ENCODE results near the gene HERC4. TPM values are rescaled to one million over a fixed set of nuclear protein-coding genes. Genes with fewer than 3 reads are reported as not detected.

HERC4 gene, protein sequence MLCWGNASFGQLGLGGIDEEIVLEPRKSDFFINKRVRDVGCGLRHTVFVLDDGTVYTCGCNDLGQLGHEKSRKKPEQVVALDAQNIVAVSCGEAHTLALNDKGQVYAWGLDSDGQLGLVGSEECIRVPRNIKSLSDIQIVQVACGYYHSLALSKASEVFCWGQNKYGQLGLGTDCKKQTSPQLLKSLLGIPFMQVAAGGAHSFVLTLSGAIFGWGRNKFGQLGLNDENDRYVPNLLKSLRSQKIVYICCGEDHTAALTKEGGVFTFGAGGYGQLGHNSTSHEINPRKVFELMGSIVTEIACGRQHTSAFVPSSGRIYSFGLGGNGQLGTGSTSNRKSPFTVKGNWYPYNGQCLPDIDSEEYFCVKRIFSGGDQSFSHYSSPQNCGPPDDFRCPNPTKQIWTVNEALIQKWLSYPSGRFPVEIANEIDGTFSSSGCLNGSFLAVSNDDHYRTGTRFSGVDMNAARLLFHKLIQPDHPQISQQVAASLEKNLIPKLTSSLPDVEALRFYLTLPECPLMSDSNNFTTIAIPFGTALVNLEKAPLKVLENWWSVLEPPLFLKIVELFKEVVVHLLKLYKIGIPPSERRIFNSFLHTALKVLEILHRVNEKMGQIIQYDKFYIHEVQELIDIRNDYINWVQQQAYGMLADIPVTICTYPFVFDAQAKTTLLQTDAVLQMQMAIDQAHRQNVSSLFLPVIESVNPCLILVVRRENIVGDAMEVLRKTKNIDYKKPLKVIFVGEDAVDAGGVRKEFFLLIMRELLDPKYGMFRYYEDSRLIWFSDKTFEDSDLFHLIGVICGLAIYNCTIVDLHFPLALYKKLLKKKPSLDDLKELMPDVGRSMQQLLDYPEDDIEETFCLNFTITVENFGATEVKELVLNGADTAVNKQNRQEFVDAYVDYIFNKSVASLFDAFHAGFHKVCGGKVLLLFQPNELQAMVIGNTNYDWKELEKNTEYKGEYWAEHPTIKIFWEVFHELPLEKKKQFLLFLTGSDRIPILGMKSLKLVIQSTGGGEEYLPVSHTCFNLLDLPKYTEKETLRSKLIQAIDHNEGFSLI
- 10 to 100 TPM; 49.0 to 51.6 TPM for total RNA-seq

GRCh38 chr10:68074775-68075549, at the start of gene HERC4:
Gene HERC4 (minus strand): TSS chr10:68075283. CDS start chr10:68073108, 2,175 bp downstream.

GRCh38 chr10:68109331-68109730, 34.2 kb upstream of the HERC4 start, which contains the start of gene MYPN:
Gene MYPN (plus strand): TSS chr10:68109488. CDS start chr10:68121439, 11,951 bp downstream.

DNA sequence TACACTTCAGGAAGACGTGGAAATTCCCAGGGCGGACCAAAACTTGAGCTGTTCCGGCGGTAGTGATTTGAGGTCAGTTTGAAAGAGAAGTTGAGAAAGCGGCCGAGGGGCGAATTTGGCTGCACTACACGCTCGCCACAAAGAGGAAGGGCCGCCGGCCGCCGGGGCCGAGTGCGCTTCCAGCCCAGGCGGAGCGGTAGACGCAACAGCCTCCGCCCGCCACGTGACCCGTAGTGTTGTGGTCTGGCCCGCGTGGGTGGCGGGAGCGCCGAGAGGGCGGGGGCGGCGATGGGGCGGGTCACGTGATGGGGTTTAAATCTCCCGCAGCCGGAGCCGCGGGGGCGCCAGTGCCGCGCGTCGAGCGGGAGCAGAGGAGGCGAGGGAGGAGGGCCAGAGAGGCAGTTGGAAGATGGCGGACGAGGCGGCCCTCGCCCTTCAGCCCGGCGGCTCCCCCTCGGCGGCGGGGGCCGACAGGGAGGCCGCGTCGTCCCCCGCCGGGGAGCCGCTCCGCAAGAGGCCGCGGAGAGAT, 190.7 kb downstream of the HERC4 start, which contains the start of gene SIRT1:
Gene SIRT1 (plus strand): TSS at position 344 of the 529 bp plus-strand sequence. CDS start 66 bp downstream, at position 410.

Small RNA genes lying within 50 kb of the gene (small RNA-seq; reads per million reads assigned to genes)
- gene RN7SL220P = 0 reads per million in 2 donors

Other genes with a start within 250 kb of the HERC4 start
- 1 to 10 TPM in 1 of 2 donors, under 1 TPM in 1; 0.69 to 2.3 TPM for gene DNAJC12, start 237.1 kb downstream of the HERC4 start, total RNA-seq
- 1 to 10 TPM; 6.9 to 9.7 TPM for gene SIRT1, start 190.6 kb downstream of the HERC4 start, total RNA-seq
- gene MYPN, start 34.2 kb upstream of the HERC4 start, total RNA-seq = under 1 TPM; 0.33 to 0.69 TPM
- not detected for gene ATOH7, start 156.8 kb upstream of the HERC4 start, total RNA-seq

Measured in melanocyte of skin (primary cell).